ENCODE measurements around the gene KHDC4. TPM values are rescaled to one million over a fixed set of nuclear protein-coding genes. Genes with fewer than 3 reads are reported as not detected.

The KHDC4 gene
- total RNA-seq, 4 donors from 2014 or later: 30.9 to 62.0 (median 39.5) TPM

DNA sequence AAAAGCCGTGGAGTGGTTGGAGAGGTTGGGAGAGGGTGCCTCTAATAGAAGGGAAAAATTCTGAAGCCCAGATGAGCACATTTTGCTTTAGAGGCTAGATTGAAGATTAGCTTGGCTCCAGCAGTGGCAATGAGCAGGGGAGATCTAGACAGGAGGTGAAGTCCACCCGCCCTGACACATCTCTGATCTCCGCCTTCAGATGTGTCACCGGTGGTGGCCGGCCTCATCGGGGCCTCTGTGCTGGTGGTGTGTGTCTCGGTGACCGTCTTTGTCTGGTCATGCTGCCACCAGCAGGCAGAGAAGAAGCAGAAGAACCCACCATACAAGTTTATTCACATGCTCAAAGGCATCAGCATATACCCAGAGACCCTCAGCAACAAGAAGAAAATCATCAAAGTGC, 66.4 kb downstream of the KHDC4 start:
- TF ChIP-seq, protein P1, sequence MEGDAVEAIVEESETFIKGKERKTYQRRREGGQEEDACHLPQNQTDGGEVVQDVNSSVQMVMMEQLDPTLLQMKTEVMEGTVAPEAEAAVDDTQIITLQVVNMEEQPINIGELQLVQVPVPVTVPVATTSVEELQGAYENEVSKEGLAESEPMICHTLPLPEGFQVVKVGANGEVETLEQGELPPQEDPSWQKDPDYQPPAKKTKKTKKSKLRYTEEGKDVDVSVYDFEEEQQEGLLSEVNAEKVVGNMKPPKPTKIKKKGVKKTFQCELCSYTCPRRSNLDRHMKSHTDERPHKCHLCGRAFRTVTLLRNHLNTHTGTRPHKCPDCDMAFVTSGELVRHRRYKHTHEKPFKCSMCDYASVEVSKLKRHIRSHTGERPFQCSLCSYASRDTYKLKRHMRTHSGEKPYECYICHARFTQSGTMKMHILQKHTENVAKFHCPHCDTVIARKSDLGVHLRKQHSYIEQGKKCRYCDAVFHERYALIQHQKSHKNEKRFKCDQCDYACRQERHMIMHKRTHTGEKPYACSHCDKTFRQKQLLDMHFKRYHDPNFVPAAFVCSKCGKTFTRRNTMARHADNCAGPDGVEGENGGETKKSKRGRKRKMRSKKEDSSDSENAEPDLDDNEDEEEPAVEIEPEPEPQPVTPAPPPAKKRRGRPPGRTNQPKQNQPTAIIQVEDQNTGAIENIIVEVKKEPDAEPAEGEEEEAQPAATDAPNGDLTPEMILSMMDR (IDR thresholded peaks at IDR 0.05; ENCODE audit: low read depth): no peak

DNA sequence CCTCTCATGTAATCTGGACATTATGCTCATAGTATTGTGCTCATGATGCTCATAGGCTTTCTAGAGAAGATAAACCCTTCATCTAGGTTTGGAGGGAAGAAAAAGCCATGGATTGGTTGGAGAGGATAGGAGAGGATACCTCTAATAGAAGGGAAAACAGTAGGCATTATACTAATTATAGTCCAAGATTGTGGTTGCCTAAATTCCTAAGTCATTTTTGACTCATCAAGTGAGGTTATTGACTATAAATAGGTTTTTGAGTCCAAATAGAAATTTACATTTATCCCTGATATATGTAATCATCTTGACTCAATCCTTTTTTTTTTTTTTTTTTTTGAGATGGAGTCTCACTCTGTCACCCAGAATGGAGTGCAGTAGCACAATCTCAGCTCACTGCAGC, 69.8 kb downstream of the KHDC4 start:
- TF ChIP-seq, protein P1 (IDR thresholded peaks at IDR 0.05; ENCODE audit: low read depth): no peak

Small RNAs within 50 kb of the gene (small RNA-seq; reads per million reads assigned to genes)
- gene MIR6738 (not detected), gene RF00015 (not detected), gene SCARNA4 (not detected), gene SNORA80E (121 reads per million, percentile 98 among the genes with 10 or more reads in this experiment)

Other genes with a start within 250 kb of the KHDC4 start
- 100 to 1,000 TPM in 1 of 4 donors, 10 to 100 TPM in 3; 69.3 to 109 (median 81.3) TPM for gene YY1AP1, start 245.6 kb downstream of the KHDC4 start, total RNA-seq
- gene DAP3, start 245.3 kb downstream of the KHDC4 start, total RNA-seq: 100 to 1,000 TPM; 105 to 180 (median 117) TPM
- 10 to 100 TPM; 30.9 to 42.8 (median 36.3) TPM for gene GON4L, start 77.2 kb downstream of the KHDC4 start, total RNA-seq
- gene SYT11, start 74.8 kb downstream of the KHDC4 start, total RNA-seq: 10 to 100 TPM in 1 of 4 donors, 1 to 10 TPM in 3; 4.3 to 13.8 (median 5.2) TPM
- 10 to 100 TPM; 24.3 to 40.1 (median 28.4) TPM for gene RIT1, start 23.1 kb downstream of the KHDC4 start, total RNA-seq
- not detected for gene RXFP4, start 7.2 kb upstream of the KHDC4 start, total RNA-seq
- 100 to 1,000 TPM in 3 of 4 donors, 10 to 100 TPM in 1; 77.9 to 143 (median 131) TPM for gene ARHGEF2, start 44.1 kb upstream of the KHDC4 start, total RNA-seq
- gene SSR2, start 86.5 kb upstream of the KHDC4 start, total RNA-seq: 100 to 1,000 TPM; 117 to 238 (median 185) TPM
- 10 to 100 TPM; 15.1 to 16.5 (median 16.2) TPM for gene UBQLN4, start 119.4 kb upstream of the KHDC4 start, total RNA-seq
- 10 to 100 TPM; 51.7 to 80.1 (median 66.9) TPM for gene LAMTOR2, start 120.4 kb upstream of the KHDC4 start, total RNA-seq
- gene RAB25, start 126.7 kb upstream of the KHDC4 start, total RNA-seq: not detected
- under 1 TPM; 0.17 to 0.57 (median 0.27) TPM for gene MEX3A, start 148.1 kb upstream of the KHDC4 start, total RNA-seq
- gene LMNA, start 180.3 kb upstream of the KHDC4 start, total RNA-seq: 100 to 1,000 TPM; 210 to 349 (median 281) TPM
- gene SEMA4A, start 219.2 kb upstream of the KHDC4 start, total RNA-seq: 1 to 10 TPM; 2.6 to 3.4 (median 3.0) TPM